Left forelimb (tissue), 1 donor: ENCODE measurements around the gene RSPO4.
"Not testable (repeated sequence)": the region's sequence is repeated elsewhere in the genome, so short reads cannot be mapped to it uniquely, and the experiment has no call there.

Source experiments
- DNase-seq: peaks from one replicate; pipeline ENCODE4 v3.0.0-alpha.2; 2018; ENCODE audit warnings: low spot score

Gene RSPO4

GRCh38 chr20:1003920-1004697 is 2.0 kb upstream of the RSPO4 start:
- no peak for DNase-seq

GRCh38 chr20:1002682-1003561 is 811 bp upstream of the RSPO4 start:
- DNase-seq, result peak; percentile 41

- peak; percentile 12 for DNase-seq
Observed at GRCh38 chr20:1001116-1001515, 995 bp downstream of the RSPO4 start.

- no peak for DNase-seq
Observed at GRCh38 chr20:998231-998830, 3.8 kb downstream of the RSPO4 start.

GRCh38 chr20:997486-997885 is 4.6 kb downstream of the RSPO4 start:
- DNase-seq, result no peak

GRCh38 chr20:997016-997415 is 5.1 kb downstream of the RSPO4 start:
- DNase-seq, result no peak

- DNase-seq, result no peak
Observed at GRCh38 chr20:995170-995569, 6.9 kb downstream of the RSPO4 start.

- no peak for DNase-seq
Observed at GRCh38 chr20:992801-993535, 9.1 kb downstream of the RSPO4 start.

- DNase-seq, result no peak
Observed at GRCh38 chr20:991850-992249, 10.3 kb downstream of the RSPO4 start.

- DNase-seq, result no peak
Observed at GRCh38 chr20:990293-990959, 11.7 kb downstream of the RSPO4 start.

GRCh38 chr20:988272-988671 is 13.8 kb downstream of the RSPO4 start:
- no peak for DNase-seq

- DNase-seq, result no peak
Observed at GRCh38 chr20:987677-988076, 14.4 kb downstream of the RSPO4 start.

- no peak for DNase-seq
Observed at GRCh38 chr20:986733-987355, 15.3 kb downstream of the RSPO4 start.

- not testable (repeated sequence) for DNase-seq
Observed at GRCh38 chr20:984994-985393, 17.1 kb downstream of the RSPO4 start.

GRCh38 chr20:982754-983153 is 19.4 kb downstream of the RSPO4 start:
- no peak for DNase-seq

GRCh38 chr20:977021-977420 is 25.1 kb downstream of the RSPO4 start:
- no peak for DNase-seq

- no peak for DNase-seq
Observed at GRCh38 chr20:976033-976432, 26.1 kb downstream of the RSPO4 start.

- DNase-seq, result no peak
Observed at GRCh38 chr20:973785-974194, 28.3 kb downstream of the RSPO4 start.

- DNase-seq, result no peak
Observed at GRCh38 chr20:972256-972655, 29.9 kb downstream of the RSPO4 start.

- DNase-seq, result no peak
Observed at GRCh38 chr20:971346-971745, 30.8 kb downstream of the RSPO4 start.

GRCh38 chr20:969868-970267 is 32.2 kb downstream of the RSPO4 start:
- no peak for DNase-seq
